HepG2 (cell line): Measurements from ENCODE around the gene IFIT3. TPM values are rescaled to one million over a fixed set of nuclear protein-coding genes. Genes with fewer than 3 reads are reported as not detected.

ENCODE experiments used
- ATF7 ChIP-seq, 2 experiments: fragments of 450-650 bp in 1 of 2; sonication (generic) in 1 of 2; formaldehyde crosslinking in 1 of 2; IDR thresholded peaks; 2 replicates each; pipeline versions ENCODE4 v1.4.0 to v1.6.1; 2016 to 2020; ENCODE audit warnings: antibody characterized with exemption in 1 of 2, mild to moderate bottlenecking in 1 of 2, missing genetic modification reagents in 1 of 2
- BHLHE40 ChIP-seq: IDR thresholded peaks from 2 replicates; pipeline ENCODE4 v1.6.1; 2011; ENCODE audit warnings: low read length, improper control_type of control experiment
- FLYWCH1 ChIP-seq: sonication (generic); formaldehyde crosslinking; IDR thresholded peaks from 2 replicates; pipeline ENCODE4 v1.8.1; 2023; ENCODE audit warnings: mild to moderate bottlenecking, missing genetic modification reagents
- HOXD1 ChIP-seq: sonication (generic); formaldehyde crosslinking; IDR thresholded peaks from 2 replicates; pipeline ENCODE4 v1.5.0; 2020; ENCODE audit warnings: missing genetic modification reagents
- KAT2B ChIP-seq: fragments of 150-350 bp; IDR thresholded peaks from 2 replicates; pipeline ENCODE4 v1.6.1; 2014; ENCODE audit warnings: low read depth, low read length, borderline replicate concordance
- NR2F6 ChIP-seq, 2 experiments: IDR thresholded peaks; 2 replicates each; pipeline ENCODE4 v1.6.1; 2016; ENCODE audit warnings: antibody characterized with exemption in 1 of 2, mild to moderate bottlenecking in 1 of 2
- RFXAP ChIP-seq: sonication (generic); formaldehyde crosslinking; IDR thresholded peaks from 2 replicates; pipeline ENCODE4 v1.4.0; 2020; ENCODE audit warnings: missing genetic modification reagents, borderline replicate concordance
- SRSF4 ChIP-seq: fragments of 200-400 bp; formaldehyde crosslinking; IDR thresholded peaks from one replicate; pipeline ENCODE4 v1.6.1; 2018; ENCODE audit warnings: mild to moderate bottlenecking, low read depth, low read length, moderate library complexity; ENCODE audit not compliant: poor library complexity, severe bottlenecking
- TSC22D2 ChIP-seq: sonication (generic); formaldehyde crosslinking; IDR thresholded peaks from 2 replicates; pipeline ENCODE4 v1.5.1; 2020; ENCODE audit warnings: missing genetic modification reagents, mild to moderate bottlenecking, borderline replicate concordance
- ZNF430 ChIP-seq: sonication (generic); formaldehyde crosslinking; IDR thresholded peaks from 2 replicates; pipeline ENCODE4 v1.9.0; 2021; ENCODE audit warnings: mild to moderate bottlenecking, missing genetic modification reagents
- ZNF724P ChIP-seq: sonication (generic); formaldehyde crosslinking; IDR thresholded peaks from 2 replicates; pipeline ENCODE4 v1.8.0; 2022; ENCODE audit warnings: missing genetic modification reagents, borderline replicate concordance
- ZNF839 ChIP-seq: sonication (generic); formaldehyde crosslinking; IDR thresholded peaks from 2 replicates; pipeline ENCODE4 v1.4.0; 2020; ENCODE audit warnings: missing genetic modification reagents, mild to moderate bottlenecking, borderline replicate concordance
- ZSCAN22 ChIP-seq: sonication (generic); formaldehyde crosslinking; IDR thresholded peaks from 2 replicates; pipeline ENCODE4 v1.4.0; 2020; ENCODE audit warnings: mild to moderate bottlenecking, missing genetic modification reagents
- polyA plus RNA-seq, 8 experiments: library from polyadenylated mRNA; depleted of rRNA in 3 of 8; stranded (reverse) in 7 of 8; unstranded in 1 of 8; fragments of >200 nt; fragmentation: Illumina TruSeq in 4 of 8; extraction: Trizol in 4 of 8; gene quantifications; 2 replicates each; pipeline versions ENCODE4 v1.2.1 to v1.2.3, GENCODE V29; 2011 to 2016; ENCODE audit warnings: low read depth in 4 of 8, missing spikeins in 1 of 8, mixed read lengths in 1 of 8; ENCODE audit not compliant: insufficient read depth in 1 of 8
- total RNA-seq, 5 experiments: library from RNA; depleted of rRNA; stranded (reverse); fragments of >200 nt; fragmentation: Illumina TruSeq; extraction: Trizol; gene quantifications; 2 replicates each; pipeline ENCODE4 v1.2.3, GENCODE V29; 2016; ENCODE audit warnings: low read depth in 1 of 5
- TF ChIP-seq, protein P1 (sequence below): sonication (generic); formaldehyde crosslinking; IDR thresholded peaks from 2 replicates; pipeline ENCODE4 v1.4.0; 2020; ENCODE audit warnings: missing genetic modification reagents
- TF ChIP-seq, protein P2 (sequence below): sonication (generic); formaldehyde crosslinking; IDR thresholded peaks from 2 replicates; pipeline ENCODE4 v1.5.1; 2020; ENCODE audit warnings: mild to moderate bottlenecking, missing genetic modification reagents, borderline replicate concordance
- TF ChIP-seq, protein P3 (sequence below): sonication (generic); formaldehyde crosslinking; IDR thresholded peaks from 2 replicates; pipeline ENCODE4 v1.8.1; 2023; ENCODE audit warnings: mild to moderate bottlenecking, inconsistent platforms, moderate library complexity, missing genetic modification reagents, borderline replicate concordance
- TF ChIP-seq, protein P4 (sequence below): IDR thresholded peaks from 2 replicates; pipeline ENCODE4 v1.6.1; 2016; ENCODE audit warnings: mild to moderate bottlenecking
- TF ChIP-seq, protein P5 (sequence below): sonication (generic); formaldehyde crosslinking; IDR thresholded peaks from 2 replicates; pipeline ENCODE4 v1.4.0; 2020; ENCODE audit warnings: missing genetic modification reagents

IFIT3 gene
- total and polyA plus RNA-seq, 2 of the 13 experiments (the other 11 are each of a cell fraction or from before 2014, with no cell fraction given) = 0.48 to 3.1 TPM

DNA sequence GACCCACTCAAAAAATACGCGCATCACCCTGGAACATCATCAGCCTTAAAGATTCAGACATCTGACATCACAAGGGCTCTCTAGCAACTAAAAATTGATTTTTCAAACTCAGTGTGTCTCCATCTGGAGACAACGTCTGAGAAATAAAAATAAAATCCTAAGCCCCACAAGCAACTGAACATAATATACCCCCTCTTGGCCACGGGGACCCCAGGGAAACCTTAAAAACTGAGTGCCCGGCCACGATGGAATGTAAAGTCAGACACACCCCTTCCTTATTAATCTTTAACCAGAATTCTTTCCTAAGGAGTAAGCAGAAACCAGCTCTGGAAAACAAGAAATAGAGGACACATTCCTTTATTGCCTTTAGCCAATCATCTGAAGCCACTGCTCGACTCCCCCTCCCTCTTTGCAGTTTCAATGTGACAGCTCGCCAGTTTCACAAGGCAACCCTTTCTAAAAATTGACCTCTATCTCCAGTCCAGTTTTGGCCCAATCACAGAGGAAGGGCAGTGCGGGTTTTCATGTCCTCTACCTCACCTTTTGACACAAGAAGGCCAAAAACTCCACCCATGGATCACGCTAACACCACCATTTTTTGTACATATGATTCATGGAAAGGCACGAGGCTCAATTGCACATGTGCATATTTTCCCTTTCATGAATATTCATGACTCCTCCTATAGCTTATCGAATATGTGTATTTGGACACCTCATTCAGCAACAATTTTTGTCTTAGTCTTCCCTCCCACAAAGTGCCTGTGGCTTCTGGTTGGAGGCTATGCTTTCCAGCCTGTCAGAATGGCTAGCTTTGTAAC lies 24.2 kb downstream of the IFIT3 start (continued):
- TF ChIP-seq NR2F6 (IDR thresholded peaks at IDR 0.05) (0 out of 2 replicates have a peak, but pooled peaks have one; percentile 23), NR2F6 (CRISPR knock-in tag; IDR thresholded peaks at IDR 0.05) (peak; percentile 32; the same call in 1 of the 2 replicates), FLYWCH1 (no peak), ZNF839 (CRISPR knock-in tag) (no peak), SRSF4 (no peak), HOXD1 (CRISPR knock-in tag) (no peak), BHLHE40 (0 out of 2 replicates have a peak, but pooled peaks have one; percentile 33), KAT2B (no peak), TSC22D2 (CRISPR knock-in tag) (no peak), RFXAP (CRISPR knock-in tag) (no peak), ZSCAN22 (no peak), ATF7 (IDR thresholded peaks at IDR 0.05) (no peak), ATF7 (CRISPR knock-in tag; IDR thresholded peaks at IDR 0.05) (no peak), ZNF724P (CRISPR knock-in tag) (no peak), ZNF430 (CRISPR knock-in tag) (no peak)
- TF ChIP-seq, protein P1, sequence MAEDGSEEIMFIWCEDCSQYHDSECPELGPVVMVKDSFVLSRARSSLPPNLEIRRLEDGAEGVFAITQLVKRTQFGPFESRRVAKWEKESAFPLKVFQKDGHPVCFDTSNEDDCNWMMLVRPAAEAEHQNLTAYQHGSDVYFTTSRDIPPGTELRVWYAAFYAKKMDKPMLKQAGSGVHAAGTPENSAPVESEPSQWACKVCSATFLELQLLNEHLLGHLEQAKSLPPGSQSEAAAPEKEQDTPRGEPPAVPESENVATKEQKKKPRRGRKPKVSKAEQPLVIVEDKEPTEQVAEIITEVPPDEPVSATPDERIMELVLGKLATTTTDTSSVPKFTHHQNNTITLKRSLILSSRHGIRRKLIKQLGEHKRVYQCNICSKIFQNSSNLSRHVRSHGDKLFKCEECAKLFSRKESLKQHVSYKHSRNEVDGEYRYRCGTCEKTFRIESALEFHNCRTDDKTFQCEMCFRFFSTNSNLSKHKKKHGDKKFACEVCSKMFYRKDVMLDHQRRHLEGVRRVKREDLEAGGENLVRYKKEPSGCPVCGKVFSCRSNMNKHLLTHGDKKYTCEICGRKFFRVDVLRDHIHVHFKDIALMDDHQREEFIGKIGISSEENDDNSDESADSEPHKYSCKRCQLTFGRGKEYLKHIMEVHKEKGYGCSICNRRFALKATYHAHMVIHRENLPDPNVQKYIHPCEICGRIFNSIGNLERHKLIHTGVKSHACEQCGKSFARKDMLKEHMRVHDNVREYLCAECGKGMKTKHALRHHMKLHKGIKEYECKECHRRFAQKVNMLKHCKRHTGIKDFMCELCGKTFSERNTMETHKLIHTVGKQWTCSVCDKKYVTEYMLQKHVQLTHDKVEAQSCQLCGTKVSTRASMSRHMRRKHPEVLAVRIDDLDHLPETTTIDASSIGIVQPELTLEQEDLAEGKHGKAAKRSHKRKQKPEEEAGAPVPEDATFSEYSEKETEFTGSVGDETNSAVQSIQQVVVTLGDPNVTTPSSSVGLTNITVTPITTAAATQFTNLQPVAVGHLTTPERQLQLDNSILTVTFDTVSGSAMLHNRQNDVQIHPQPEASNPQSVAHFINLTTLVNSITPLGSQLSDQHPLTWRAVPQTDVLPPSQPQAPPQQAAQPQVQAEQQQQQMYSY (CRISPR knock-in tag) = no peak
- TF ChIP-seq, protein P2, sequence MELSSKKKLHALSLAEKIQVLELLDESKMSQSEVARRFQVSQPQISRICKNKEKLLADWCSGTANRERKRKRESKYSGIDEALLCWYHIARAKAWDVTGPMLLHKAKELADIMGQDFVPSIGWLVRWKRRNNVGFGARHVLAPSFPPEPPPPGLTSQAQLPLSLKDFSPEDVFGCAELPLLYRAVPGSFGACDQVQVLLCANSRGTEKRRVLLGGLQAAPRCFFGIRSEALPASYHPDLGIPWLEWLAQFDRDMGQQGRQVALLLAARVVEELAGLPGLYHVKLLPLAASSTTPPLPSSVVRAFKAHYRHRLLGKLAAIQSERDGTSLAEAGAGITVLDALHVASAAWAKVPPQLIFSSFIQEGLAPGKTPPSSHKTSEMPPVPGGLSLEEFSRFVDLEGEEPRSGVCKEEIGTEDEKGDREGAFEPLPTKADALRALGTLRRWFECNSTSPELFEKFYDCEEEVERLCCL = no peak
- TF ChIP-seq, protein P3, sequence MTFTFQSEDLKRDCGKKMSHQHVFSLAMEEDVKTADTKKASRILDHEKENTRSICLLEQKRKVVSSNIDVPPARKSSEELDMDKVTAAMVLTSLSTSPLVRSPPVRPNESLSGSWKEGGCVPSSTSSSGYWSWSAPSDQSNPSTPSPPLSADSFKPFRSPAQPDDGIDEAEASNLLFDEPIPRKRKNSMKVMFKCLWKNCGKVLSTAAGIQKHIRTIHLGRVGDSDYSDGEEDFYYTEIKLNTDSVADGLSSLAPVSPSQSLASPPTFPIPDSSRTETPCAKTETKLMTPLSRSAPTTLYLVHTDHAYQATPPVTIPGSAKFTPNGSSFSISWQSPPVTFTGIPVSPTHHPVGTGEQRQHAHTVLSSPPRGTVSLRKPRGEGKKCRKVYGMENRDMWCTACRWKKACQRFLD = no peak
- TF ChIP-seq, protein P4, sequence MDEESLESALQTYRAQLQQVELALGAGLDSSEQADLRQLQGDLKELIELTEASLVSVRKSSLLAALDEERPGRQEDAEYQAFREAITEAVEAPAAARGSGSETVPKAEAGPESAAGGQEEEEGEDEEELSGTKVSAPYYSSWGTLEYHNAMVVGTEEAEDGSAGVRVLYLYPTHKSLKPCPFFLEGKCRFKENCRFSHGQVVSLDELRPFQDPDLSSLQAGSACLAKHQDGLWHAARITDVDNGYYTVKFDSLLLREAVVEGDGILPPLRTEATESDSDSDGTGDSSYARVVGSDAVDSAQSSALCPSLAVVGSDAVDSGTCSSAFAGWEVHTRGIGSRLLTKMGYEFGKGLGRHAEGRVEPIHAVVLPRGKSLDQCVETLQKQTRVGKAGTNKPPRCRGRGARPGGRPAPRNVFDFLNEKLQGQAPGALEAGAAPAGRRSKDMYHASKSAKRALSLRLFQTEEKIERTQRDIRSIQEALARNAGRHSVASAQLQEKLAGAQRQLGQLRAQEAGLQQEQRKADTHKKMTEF (CRISPR knock-in tag) = no peak
- TF ChIP-seq, protein P5, sequence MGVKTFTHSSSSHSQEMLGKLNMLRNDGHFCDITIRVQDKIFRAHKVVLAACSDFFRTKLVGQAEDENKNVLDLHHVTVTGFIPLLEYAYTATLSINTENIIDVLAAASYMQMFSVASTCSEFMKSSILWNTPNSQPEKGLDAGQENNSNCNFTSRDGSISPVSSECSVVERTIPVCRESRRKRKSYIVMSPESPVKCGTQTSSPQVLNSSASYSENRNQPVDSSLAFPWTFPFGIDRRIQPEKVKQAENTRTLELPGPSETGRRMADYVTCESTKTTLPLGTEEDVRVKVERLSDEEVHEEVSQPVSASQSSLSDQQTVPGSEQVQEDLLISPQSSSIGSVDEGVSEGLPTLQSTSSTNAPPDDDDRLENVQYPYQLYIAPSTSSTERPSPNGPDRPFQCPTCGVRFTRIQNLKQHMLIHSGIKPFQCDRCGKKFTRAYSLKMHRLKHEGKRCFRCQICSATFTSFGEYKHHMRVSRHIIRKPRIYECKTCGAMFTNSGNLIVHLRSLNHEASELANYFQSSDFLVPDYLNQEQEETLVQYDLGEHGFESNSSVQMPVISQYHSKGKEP (CRISPR knock-in tag) = no peak
